LNCAP (cell line): Measurements from ENCODE around the gene PPIL6.

ENCODE experiments used
- TF ChIP-seq, protein P1 (sequence below): fragments of 450-650 bp; IDR thresholded peaks from 2 replicates; pipeline ENCODE4 v1.5.1; 2017; ENCODE audit warnings: mild to moderate bottlenecking

Gene PPIL6

GRCh38 chr6:109428889-109429477 is 11.4 kb downstream of the PPIL6 start:
- TF ChIP-seq, protein P1, sequence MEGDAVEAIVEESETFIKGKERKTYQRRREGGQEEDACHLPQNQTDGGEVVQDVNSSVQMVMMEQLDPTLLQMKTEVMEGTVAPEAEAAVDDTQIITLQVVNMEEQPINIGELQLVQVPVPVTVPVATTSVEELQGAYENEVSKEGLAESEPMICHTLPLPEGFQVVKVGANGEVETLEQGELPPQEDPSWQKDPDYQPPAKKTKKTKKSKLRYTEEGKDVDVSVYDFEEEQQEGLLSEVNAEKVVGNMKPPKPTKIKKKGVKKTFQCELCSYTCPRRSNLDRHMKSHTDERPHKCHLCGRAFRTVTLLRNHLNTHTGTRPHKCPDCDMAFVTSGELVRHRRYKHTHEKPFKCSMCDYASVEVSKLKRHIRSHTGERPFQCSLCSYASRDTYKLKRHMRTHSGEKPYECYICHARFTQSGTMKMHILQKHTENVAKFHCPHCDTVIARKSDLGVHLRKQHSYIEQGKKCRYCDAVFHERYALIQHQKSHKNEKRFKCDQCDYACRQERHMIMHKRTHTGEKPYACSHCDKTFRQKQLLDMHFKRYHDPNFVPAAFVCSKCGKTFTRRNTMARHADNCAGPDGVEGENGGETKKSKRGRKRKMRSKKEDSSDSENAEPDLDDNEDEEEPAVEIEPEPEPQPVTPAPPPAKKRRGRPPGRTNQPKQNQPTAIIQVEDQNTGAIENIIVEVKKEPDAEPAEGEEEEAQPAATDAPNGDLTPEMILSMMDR: no peak

DNA sequence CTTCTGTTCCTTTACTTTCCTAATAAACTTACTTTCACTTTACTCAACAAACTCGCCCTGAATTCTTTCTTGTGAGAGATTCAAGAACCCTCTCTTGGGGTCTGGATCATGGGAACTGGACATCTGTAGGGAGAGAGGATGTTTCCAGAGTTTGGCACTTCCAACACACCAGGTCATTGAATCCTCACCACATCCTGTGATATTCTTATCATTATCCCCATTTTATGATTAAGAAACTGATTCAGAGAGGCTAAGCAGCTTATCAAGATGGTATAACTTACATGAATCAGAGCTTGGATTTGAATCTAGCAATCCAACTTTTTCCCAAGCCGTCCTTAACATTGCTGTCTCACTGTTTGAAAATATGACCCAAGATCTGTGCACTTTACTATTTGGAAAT is 15.5 kb downstream of the PPIL6 start:
- TF ChIP-seq, protein P1: no peak

GRCh38 chr6:109421184-109421583 is 19.2 kb downstream of the PPIL6 start:
- TF ChIP-seq, protein P1: no peak

DNA sequence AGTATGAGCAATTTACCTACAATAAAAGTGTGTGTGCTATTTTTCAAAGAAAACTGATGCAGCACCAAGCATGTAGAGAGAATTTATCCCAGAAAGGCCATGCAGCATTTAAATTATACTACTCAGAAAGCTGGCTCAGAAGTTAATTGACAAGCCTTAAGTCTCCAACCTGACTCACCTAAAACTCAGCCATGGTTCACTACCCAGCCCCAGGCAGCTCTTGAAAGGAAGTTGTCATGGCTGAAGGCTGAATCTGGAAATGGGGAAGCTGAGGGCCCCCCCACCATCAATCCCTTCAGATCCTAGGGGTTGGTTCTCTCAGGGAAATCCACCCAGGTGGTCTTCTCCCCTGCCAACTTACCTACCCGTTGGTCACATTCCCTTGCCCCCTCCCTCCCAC is 19.7 kb downstream of the PPIL6 start:
- TF ChIP-seq, protein P1: no peak

DNA sequence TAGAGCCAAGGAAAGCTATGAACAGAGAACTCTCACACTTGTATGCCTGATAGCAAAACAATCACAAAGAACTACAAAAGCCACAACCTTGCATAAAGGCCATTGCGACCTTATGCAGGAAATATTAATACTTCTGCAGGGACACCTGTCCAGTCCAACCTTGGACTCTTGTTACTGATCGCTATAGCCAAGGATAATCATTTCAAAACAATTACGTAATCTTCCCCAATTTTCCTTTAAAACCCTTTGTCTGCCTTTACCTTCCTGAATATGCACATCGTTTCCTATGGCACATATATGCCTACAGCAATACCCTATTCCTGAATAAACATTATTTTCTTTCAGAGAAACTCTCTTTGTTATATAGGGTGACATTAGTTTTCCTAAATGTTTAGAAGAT is 22.8 kb downstream of the PPIL6 start:
- TF ChIP-seq, protein P1: no peak

- TF ChIP-seq, protein P1: no peak
Observed at GRCh38 chr6:109411034-109411433, 29.4 kb downstream of the PPIL6 start.

DNA sequence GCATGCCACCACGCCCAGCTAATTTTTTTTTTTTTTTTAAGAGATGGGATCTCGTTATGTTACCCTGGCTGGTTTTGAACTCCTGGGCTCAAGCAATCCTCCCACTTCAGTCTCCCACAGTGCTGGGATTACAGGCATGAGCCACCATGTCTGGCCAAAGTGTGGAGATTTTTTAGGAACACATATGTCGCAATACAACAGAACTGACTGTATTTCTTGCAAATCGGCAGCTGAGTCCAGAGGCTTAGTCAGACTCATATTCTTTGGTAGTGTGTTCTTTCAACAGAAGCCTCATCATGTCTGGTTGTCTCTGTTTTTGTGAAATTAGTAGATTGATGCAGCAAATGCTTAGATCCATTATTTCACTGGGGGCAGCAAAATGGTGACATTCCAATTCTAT is 34.2 kb downstream of the PPIL6 start:
- TF ChIP-seq, protein P1: no peak

DNA sequence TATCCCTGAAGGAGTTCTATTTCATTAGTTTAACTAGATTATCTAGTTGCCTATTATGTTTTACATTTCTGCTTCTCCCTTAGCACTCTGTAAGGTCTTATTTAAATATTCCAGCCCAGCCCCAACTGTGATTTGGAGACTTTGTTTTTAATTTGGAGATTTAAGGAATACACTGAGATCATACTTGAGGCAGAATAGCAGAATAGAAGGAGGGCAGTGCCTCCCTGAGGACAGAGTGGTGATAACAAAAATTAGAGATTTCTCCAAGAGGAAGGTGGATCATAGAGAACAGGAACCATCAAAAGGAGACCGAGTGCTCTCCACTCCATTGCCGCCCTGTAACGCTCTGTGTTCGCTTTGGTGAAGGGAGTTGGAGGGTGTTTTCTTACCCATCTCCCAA is 43.4 kb downstream of the PPIL6 start:
- TF ChIP-seq, protein P1: peak; percentile 45
